ENCODE results near the gene DYNLL2. TPM values are rescaled to one million over a fixed set of nuclear protein-coding genes. Genes with fewer than 3 reads are reported as not detected.
A peak's percentile ranks its signal among the peaks of the same experiment; 100 is the strongest.
"Not testable (repeated sequence)": the region's sequence is repeated elsewhere in the genome, so short reads cannot be mapped to it uniquely, and the experiment has no call there.

DYNLL2 gene
- total RNA-seq, 4 donors from 2014 or later = 12.3 to 26.2 (median 22.7) TPM

DNA sequence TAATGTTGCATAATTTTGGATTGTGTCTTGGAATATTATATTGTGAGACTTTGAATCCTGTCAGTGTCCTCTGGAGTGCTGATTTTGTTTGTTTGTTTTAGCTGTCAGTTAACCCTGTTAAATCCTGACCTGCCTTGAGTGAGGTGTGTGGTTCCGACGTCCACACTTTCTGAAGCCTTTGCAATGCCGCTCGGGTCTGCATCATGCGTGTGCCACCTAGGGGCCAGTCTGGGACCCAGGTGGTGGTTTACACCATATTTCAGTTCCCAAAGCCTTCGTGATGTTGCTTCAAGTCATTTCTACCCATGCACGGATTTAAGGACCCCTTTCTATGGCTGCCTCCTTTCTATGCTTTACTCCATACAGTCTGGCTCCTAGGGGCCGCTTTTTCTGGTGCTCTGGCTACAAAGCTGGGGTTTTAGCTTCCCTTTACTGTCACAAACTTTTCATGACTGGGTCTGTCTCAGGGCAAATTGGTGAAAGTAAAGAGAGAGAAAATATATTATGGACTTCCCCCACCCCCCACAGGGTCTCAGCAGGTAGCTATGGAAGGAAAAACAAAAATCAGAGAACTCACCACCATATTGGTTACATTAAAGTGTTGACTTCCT is 53.6 kb downstream of the DYNLL2 start:
- H3K27ac ChIP-seq = no peak overlapping the region
- H3K9me3 ChIP-seq = no peaks in the 10 kb centered on the region
- intact Hi-C loops (cut with DNase I; ENCODE audit: low total_unique reads) (loop anchor here (5.0 kb wide), 1 partner anchor 846 kb away; no protein-coding TSS in a partner anchor), in situ Hi-C loops (cut with MboI; ENCODE audit: low pct_ligation_motif_present in 1 of 4, low pct_unique_long_range_greater_than_20kb in 1 of 4, low sequenced_read_pairs in 3 of 4) (loop anchor here in 1 of 4 donors (25.0 kb wide), 1 partner anchor 101 kb away; the partner anchor contains the start of gene LPO)
- H3K4me3 ChIP-seq = no peak overlapping the region
- DNase-seq = no peak
- TF ChIP-seq, protein P1, sequence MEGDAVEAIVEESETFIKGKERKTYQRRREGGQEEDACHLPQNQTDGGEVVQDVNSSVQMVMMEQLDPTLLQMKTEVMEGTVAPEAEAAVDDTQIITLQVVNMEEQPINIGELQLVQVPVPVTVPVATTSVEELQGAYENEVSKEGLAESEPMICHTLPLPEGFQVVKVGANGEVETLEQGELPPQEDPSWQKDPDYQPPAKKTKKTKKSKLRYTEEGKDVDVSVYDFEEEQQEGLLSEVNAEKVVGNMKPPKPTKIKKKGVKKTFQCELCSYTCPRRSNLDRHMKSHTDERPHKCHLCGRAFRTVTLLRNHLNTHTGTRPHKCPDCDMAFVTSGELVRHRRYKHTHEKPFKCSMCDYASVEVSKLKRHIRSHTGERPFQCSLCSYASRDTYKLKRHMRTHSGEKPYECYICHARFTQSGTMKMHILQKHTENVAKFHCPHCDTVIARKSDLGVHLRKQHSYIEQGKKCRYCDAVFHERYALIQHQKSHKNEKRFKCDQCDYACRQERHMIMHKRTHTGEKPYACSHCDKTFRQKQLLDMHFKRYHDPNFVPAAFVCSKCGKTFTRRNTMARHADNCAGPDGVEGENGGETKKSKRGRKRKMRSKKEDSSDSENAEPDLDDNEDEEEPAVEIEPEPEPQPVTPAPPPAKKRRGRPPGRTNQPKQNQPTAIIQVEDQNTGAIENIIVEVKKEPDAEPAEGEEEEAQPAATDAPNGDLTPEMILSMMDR (IDR thresholded peaks at IDR 0.05) = peak in 1 of 5 experiments; percentile 20
- TF ChIP-seq POLR2AphosphoS5 (IDR thresholded peaks at IDR 0.05) = no peak
- no peaks in the 10 kb centered on the region for H3K36me3 ChIP-seq
- peaks cover 44% of the 10 kb centered on the region for H3K27me3 ChIP-seq
- H3K4me1 ChIP-seq = no peaks in the 10 kb centered on the region
- 21% methylated on average over 8 of the region's 8 CpGs; no CpG with 5 or more reads in 1 of the 2 donors for WGBS, 2 donors (ENCODE audit: low coverage in 1 of 2)

DNA sequence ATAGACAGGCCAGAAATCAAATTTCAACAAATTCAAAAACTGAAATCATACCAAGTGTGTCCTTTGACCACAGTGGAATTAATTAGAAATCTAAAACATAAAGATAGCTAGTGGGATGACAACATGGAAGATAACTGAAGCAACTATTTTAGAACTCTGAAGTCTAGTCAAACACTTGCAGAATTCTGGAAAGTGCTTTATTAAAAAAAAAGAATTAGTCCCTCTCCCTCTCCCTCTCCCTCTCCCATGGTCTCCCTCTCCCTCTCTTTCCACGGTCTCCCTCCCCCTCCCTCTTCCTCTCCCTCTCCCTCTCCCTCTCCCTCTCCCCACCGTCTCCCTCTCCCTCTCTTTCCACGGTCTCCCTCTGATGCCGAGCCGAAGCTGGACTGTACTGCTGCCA is 58.3 kb downstream of the DYNLL2 start:
- Histone ChIP-seq H3K4me3 (no peak overlapping the region), H3K27ac (no peak overlapping the region), H3K36me3 (no peaks in the 10 kb centered on the region), H3K4me1 (no peaks in the 10 kb centered on the region), H3K9me3 (peaks cover 23 to 24% of the 10 kb centered on the region in 2 donors), H3K27me3 (peaks cover 23% of the 10 kb centered on the region)
- no peak for DNase-seq
- in situ Hi-C loops (cut with MboI; ENCODE audit: low pct_ligation_motif_present in 1 of 4, low pct_unique_long_range_greater_than_20kb in 1 of 4, low sequenced_read_pairs in 3 of 4) (loop anchor here in 1 of 4 donors (25.0 kb wide), 1 partner anchor 96 kb away; the partner anchor contains the start of gene LPO), intact Hi-C loops (cut with DNase I; ENCODE audit: low total_unique reads) (no loop called here)
- TF ChIP-seq, protein P1 (IDR thresholded peaks at IDR 0.05) = no peak
- TF ChIP-seq POLR2A (IDR thresholded peaks at IDR 0.05) (no peak), EP300 (IDR thresholded peaks at IDR 0.05; ENCODE audit: low read depth) (no peak), POLR2AphosphoS5 (IDR thresholded peaks at IDR 0.05) (no peak)
- whole genome bisulfite sequencing, 2 donors (ENCODE audit: low coverage in 1 of 2) = 80% methylated on average over 5 of the region's 5 CpGs; no CpG with 5 or more reads in 1 of the 2 donors

DNA sequence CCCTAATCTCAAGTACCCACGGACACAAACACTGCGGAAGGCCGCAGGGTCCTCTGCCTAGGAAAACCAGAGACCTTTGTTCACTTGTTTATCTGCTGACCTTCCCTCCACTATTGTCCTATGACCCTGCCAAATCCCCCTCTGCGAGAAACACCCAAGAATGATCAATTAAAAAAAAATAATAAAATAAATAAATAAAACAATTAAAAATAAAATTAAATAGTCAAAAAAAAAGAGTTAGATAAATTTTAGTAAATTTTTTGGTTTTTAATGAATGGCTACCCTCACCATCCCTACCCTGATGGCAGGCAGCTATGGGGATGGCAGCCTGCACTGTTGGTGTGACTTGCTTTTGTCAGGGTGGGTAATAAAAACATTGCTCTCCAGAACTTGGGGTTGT is 60.1 kb downstream of the DYNLL2 start:
- H3K27me3 ChIP-seq; H3K4me3 ChIP-seq; H3K27ac ChIP-seq; H3K36me3 ChIP-seq; intact Hi-C loops (cut with DNase I; ENCODE audit: low total_unique reads); DNase-seq; H3K4me1 ChIP-seq: not testable (repeated sequence)
- 90 to 100% methylated on average over 2 to 4 of the region's 4 CpGs for WGBS, 2 donors (ENCODE audit: low coverage in 1 of 2)
- in situ Hi-C loops (cut with MboI; ENCODE audit: low pct_ligation_motif_present in 1 of 4, low pct_unique_long_range_greater_than_20kb in 1 of 4, low sequenced_read_pairs in 3 of 4) = loop anchor here in 1 of 4 donors (25.0 kb wide), 1 partner anchor 94 kb away; the partner anchor contains the start of gene LPO
- H3K9me3 ChIP-seq = peaks cover 23 to 24% of the 10 kb centered on the region in 2 donors

DNA sequence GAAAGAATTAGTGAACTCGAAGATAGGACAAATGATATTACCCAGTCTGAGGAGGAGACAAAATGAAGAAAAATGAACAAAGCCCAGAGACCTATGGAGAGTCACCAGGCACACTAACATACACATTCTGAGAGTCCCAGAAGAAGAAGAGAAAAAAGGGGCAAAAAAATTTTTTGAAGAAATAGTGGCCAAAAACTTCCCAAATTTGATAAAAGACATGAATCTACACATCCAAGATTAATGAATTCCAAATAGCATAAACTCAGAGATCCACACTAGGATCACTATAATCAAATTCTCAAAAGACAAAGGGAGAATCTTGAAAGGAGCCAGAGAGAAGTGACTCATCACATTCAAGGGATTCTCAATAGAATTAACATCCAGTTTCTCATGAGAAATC is 61.6 kb downstream of the DYNLL2 start:
- Histone ChIP-seq H3K27me3 (peaks cover 8% of the 10 kb centered on the region), H3K4me3 (no peak overlapping the region), H3K9me3 (peaks cover 23 to 24% of the 10 kb centered on the region in 2 donors), H3K27ac (no peak overlapping the region), H3K36me3 (no peaks in the 10 kb centered on the region), H3K4me1 (no peaks in the 10 kb centered on the region)
- intact Hi-C loops (cut with DNase I; ENCODE audit: low total_unique reads) (no loop called here), in situ Hi-C loops (cut with MboI; ENCODE audit: low pct_ligation_motif_present in 1 of 4, low pct_unique_long_range_greater_than_20kb in 1 of 4, low sequenced_read_pairs in 3 of 4) (loop anchor here in 1 of 4 donors (25.0 kb wide), 1 partner anchor 92 kb away; the partner anchor contains the start of gene LPO)
- no peak for DNase-seq
- no peak for TF ChIP-seq POLR2A (IDR thresholded peaks at IDR 0.05)
- no peak for TF ChIP-seq POLR2AphosphoS5 (IDR thresholded peaks at IDR 0.05)
- no peak for TF ChIP-seq EP300 (IDR thresholded peaks at IDR 0.05; ENCODE audit: low read depth)
- TF ChIP-seq, protein P1 (IDR thresholded peaks at IDR 0.05) = no peak
- WGBS, 2 donors (ENCODE audit: low coverage in 1 of 2) = 82 to 87% methylated on average over 1 of the region's 1 CpG

Other genes with a start within 250 kb of the DYNLL2 start
- 10 to 100 TPM in 1 of 4 donors, 1 to 10 TPM in 2, under 1 TPM in 1; 0.37 to 11.1 (median 6.5) TPM for gene MRPS23, start 233.4 kb upstream of the DYNLL2 start, total RNA-seq
- 10 to 100 TPM; 20.2 to 27.3 (median 24.6) TPM for gene CUEDC1, start 128.0 kb upstream of the DYNLL2 start, total RNA-seq
- gene VEZF1, start 95.2 kb upstream of the DYNLL2 start, total RNA-seq = 10 to 100 TPM; 44.0 to 65.1 (median 50.1) TPM
- 100 to 1,000 TPM; 122 to 174 (median 143) TPM for gene SRSF1, start 76.2 kb upstream of the DYNLL2 start, total RNA-seq
- not detected for gene OR4D1, start 65.0 kb downstream of the DYNLL2 start, total RNA-seq
- not detected for gene OR4D2, start 83.6 kb downstream of the DYNLL2 start, total RNA-seq
- not detected for gene EPX, start 109.3 kb downstream of the DYNLL2 start, total RNA-seq
- 10 to 100 TPM in 3 of 4 donors, 1 to 10 TPM in 1; 8.5 to 51.9 (median 18.3) TPM for gene MKS1, start 135.8 kb downstream of the DYNLL2 start, total RNA-seq
- gene LPO, start 155.2 kb downstream of the DYNLL2 start, total RNA-seq = not detected
- gene MPO, start 197.5 kb downstream of the DYNLL2 start, total RNA-seq = not detected
- gene TSPOAP1, start 245.4 kb downstream of the DYNLL2 start, total RNA-seq = 10 to 100 TPM in 2 of 4 donors, 1 to 10 TPM in 2; 4.4 to 21.7 (median 9.4) TPM